Heart right ventricle (tissue), 16 donors: ENCODE measurements around the gene SHTN1. TPM values are rescaled to one million over a fixed set of nuclear protein-coding genes. Genes with fewer than 3 reads are reported as not detected.

Source experiments
- ATAC-seq, 8 donors: fragments of 200-7000 bp; cut with Tn5 transposase; one replicate each; pipeline ENCODE4 v1.9.1; 2020; ENCODE audit warnings: mild to moderate bottlenecking in 8 of 8, moderate library complexity in 8 of 8, moderate number of reproducible peaks in 1 of 8
- DNase-seq, 2 donors: peaks; one replicate each; pipeline ENCODE4 v3.0.0-alpha.2; 2020
- H3K27ac ChIP-seq, 10 donors: fragments of 200-600 bp; sonication (generic) in 2 of 10; one replicate each; pipeline versions ENCODE4 v1.5.0 to v1.8.0; 2020 to 2022; ENCODE audit warnings: mild to moderate bottlenecking in 3 of 10
- H3K27me3 ChIP-seq, 7 donors: fragments of 200-600 bp; one replicate each; pipeline ENCODE4 v1.8.0; 2021 to 2022; ENCODE audit warnings: mild to moderate bottlenecking in 2 of 7
- H3K36me3 ChIP-seq, 9 donors: fragments of 200-600 bp; sonication (generic) in 1 of 9; one replicate each; pipeline versions ENCODE4 v1.5.0 to v1.8.0; 2020 to 2022; ENCODE audit warnings: mild to moderate bottlenecking in 2 of 9
- H3K4me1 ChIP-seq, 9 donors: fragments of 200-600 bp; sonication (generic) in 1 of 9; one replicate each; pipeline versions ENCODE4 v1.5.0 to v1.8.0; 2020 to 2022; ENCODE audit warnings: mild to moderate bottlenecking in 4 of 9
- H3K4me3 ChIP-seq, 10 donors: fragments of 200-600 bp; sonication (generic) in 2 of 10; one replicate each; pipeline versions ENCODE4 v1.5.0 to v1.8.0; 2020 to 2022; ENCODE audit warnings: mild to moderate bottlenecking in 7 of 10, moderate library complexity in 2 of 10
- H3K9me3 ChIP-seq, 11 donors: fragments of 200-600 bp in 10 of 11; sonication (generic) in 2 of 11; one replicate each; pipeline versions ENCODE4 v1.5.0 to v1.8.0; 2013 to 2022; ENCODE audit warnings: mild to moderate bottlenecking in 2 of 11, control low read depth in 1 of 11, moderate library complexity in 1 of 11
- CTCF ChIP-seq, 9 donors: fragments of 200-600 bp; sonication (generic) in 2 of 9; IDR thresholded peaks; one replicate each; pipeline versions ENCODE4 v1.5.0 to v1.8.0; 2021 to 2022; ENCODE audit warnings: antibody characterized with exemption in 9 of 9, mild to moderate bottlenecking in 5 of 9, moderate library complexity in 1 of 9
- WGBS, 2 donors: extraction: QIAGEN DNeasy Blood & Tissue Kit; methylation state at CpG; one replicate each; pipeline ENCODE4 v1.1.7; 2013; ENCODE audit warnings: inconsistent platforms in 1 of 2; 5-methylcytosine and 5-hydroxymethylcytosine counted together
- intact Hi-C, 10 donors: fragments of 100-400 bp; cut with DNase I; formaldehyde crosslinking; loops; one replicate each; pipeline versions ENCODE4 v1.11.1 to v1.14.2; 2022
- polyA plus RNA-seq, 2 donors: library from polyadenylated mRNA; stranded (reverse); fragments of 200-250 nt; gene quantifications; one replicate each; pipeline ENCODE4 v1.2.3, GENCODE V29; 2013
- total RNA-seq, 10 donors: library from RNA; stranded (reverse); fragmentation: NEBNext Ultra II Directional in 3 of 10; extraction: Animal tissue kit (Norgen Biotek cat#: 25700) in 3 of 10; gene quantifications; one replicate each; pipeline versions ENCODE4 v1.2.1 to v1.2.4, GENCODE V29; 2021 to 2023
- donor health status: Arrhythmogenic right ventricular cardiomyopathy.
- donor health status: ischemic (EF 13 %, LVEDD 7.1; RV severe dilation, severe dysfunction).
- donor health status: healthy with polysubstance abuse.
- donor health status: DM: no; HTN: yes; CAD: no.
- donor health status: DM: no; HTN: no; CAD: no.
- donor health status: ischemic (EF 25% LVEDD 6.9; RV normal size, moderate dysfunction).
- donor health status: ischemic (EF 25% LVEDD 5.7; RV mildly dilated, moderate dysfunction).
- donor health status: healthy.
- donor health status: DM: yes; HTN: yes; CAD: no.
- donor health status: Ischemic cardiomyopathy.
- donor health status: ischemic (EF 35%, LVEDD 5.7; RV mildly dilated, moderate dysfunction).
- donor health status: nonischemic (EF 11% LVEDD 7.7; RV severe dilation, severe dysfunction).
- donor health status: DM: yes; HTN: yes; CAD: no.
- donor health status: PGD.
- donor health status: ischemic (EF 29% LVEDD 5.4; RV normal size, mild dysfunction).
- donor health status: nonischemic (EF 23%, LVEDD 6.1; RV moderate dilation, normal function).

The SHTN1 gene
- total and polyA plus RNA-seq, 12 donors, result 0.86 to 13.1 (median 2.8) TPM

- no peak overlapping the region for H3K4me3 ChIP-seq
- peaks cover 0 to 25% (median 0%) of the 10 kb centered on the region in 7 donors for H3K27me3 ChIP-seq
- ATAC-seq (peak in 3 of 8 donors; percentile 39 to 60 (median 50)), DNase-seq (no peak)
- H3K36me3 ChIP-seq, result no peaks in the 10 kb centered on the region
- 31 to 34% methylated on average over 4 of the region's 4 CpGs for WGBS, 2 donors
- intact Hi-C loops, result no loop called here
- H3K9me3 ChIP-seq, result no peaks in the 10 kb centered on the region
- no peak for TF ChIP-seq CTCF (IDR thresholded peaks at IDR 0.05)
- H3K27ac ChIP-seq, result peak overlapping the region in 1 of 10 donors; percentile 52
- H3K4me1 ChIP-seq, result no peaks in the 10 kb centered on the region
Measured at GRCh38 chr10:116836083-116836482, 168.9 kb downstream of the SHTN1 start.

- no peak for TF ChIP-seq CTCF (IDR thresholded peaks at IDR 0.05)
- no peak for ATAC-seq
- H3K27me3 ChIP-seq, result peaks cover 0 to 25% (median 0%) of the 10 kb centered on the region in 7 donors
- WGBS, 2 donors, result 60 to 64% methylated on average over 7 of the region's 7 CpGs
- H3K9me3 ChIP-seq, result no peaks in the 10 kb centered on the region
- no peak overlapping the region for H3K4me3 ChIP-seq
- H3K4me1 ChIP-seq, result no peaks in the 10 kb centered on the region
- no peak for DNase-seq
- H3K36me3 ChIP-seq, result no peaks in the 10 kb centered on the region
- H3K27ac ChIP-seq, result peak overlapping the region in 1 of 10 donors; percentile 52
- intact Hi-C loops, result no loop called here
Measured at GRCh38 chr10:116835658-116836057, 169.3 kb downstream of the SHTN1 start.

- H3K36me3 ChIP-seq, result no peaks in the 10 kb centered on the region
- no peak overlapping the region for H3K27ac ChIP-seq
- ATAC-seq (no peak), DNase-seq (no peak)
- no peak for TF ChIP-seq CTCF (IDR thresholded peaks at IDR 0.05)
- no peak overlapping the region for H3K4me3 ChIP-seq
- peaks cover 0 to 25% (median 0%) of the 10 kb centered on the region in 7 donors for H3K27me3 ChIP-seq
- no peaks in the 10 kb centered on the region for H3K9me3 ChIP-seq
- intact Hi-C loops, result no loop called here
- H3K4me1 ChIP-seq, result no peaks in the 10 kb centered on the region
- 61 to 64% methylated on average over 17 of the region's 17 CpGs for WGBS, 2 donors
Measured at GRCh38 chr10:116833986-116834985, 170.7 kb downstream of the SHTN1 start.

- no peaks in the 10 kb centered on the region for H3K4me1 ChIP-seq
- peaks cover 0 to 15% (median 0%) of the 10 kb centered on the region in 7 donors for H3K27me3 ChIP-seq
- intact Hi-C loops, result no loop called here
- no peaks in the 10 kb centered on the region for H3K9me3 ChIP-seq
- peak overlapping the region in 2 of 10 donors; percentile 8 to 68 for H3K27ac ChIP-seq
- no peak for TF ChIP-seq CTCF (IDR thresholded peaks at IDR 0.05)
- ATAC-seq, result peak in 6 of 8 donors; percentile 31 to 84 (median 60)
- WGBS, 2 donors, result 46 to 60% methylated on average over 10 of the region's 10 CpGs
- no peak overlapping the region for H3K4me3 ChIP-seq
- H3K36me3 ChIP-seq, result no peaks in the 10 kb centered on the region
- DNase-seq, result no peak
Measured at GRCh38 chr10:116831790-116832189, 173.2 kb downstream of the SHTN1 start.

Other genes starting within 250 kb of the SHTN1 start
- gene ENO4, start 155.7 kb downstream of the SHTN1 start, total RNA-seq, result under 1 TPM in 3 of 10 donors, not detected in 7; 0.11 to 0.19 (median 0.13) TPM
- not detected for gene ENO4, start 155.7 kb downstream of the SHTN1 start, polyA plus RNA-seq
- gene VAX1, start 133.1 kb upstream of the SHTN1 start, total RNA-seq, result not detected
- gene VAX1, start 133.1 kb upstream of the SHTN1 start, polyA plus RNA-seq, result not detected
- gene KCNK18, start 192.3 kb upstream of the SHTN1 start, total RNA-seq, result not detected
- gene KCNK18, start 192.3 kb upstream of the SHTN1 start, polyA plus RNA-seq, result not detected
- gene SLC18A2, start 235.9 kb upstream of the SHTN1 start, total RNA-seq, result under 1 TPM in 9 of 10 donors, not detected in 1; 0.12 to 0.47 (median 0.20) TPM
- under 1 TPM; 0.07 to 0.12 TPM for gene SLC18A2, start 235.9 kb upstream of the SHTN1 start, polyA plus RNA-seq